ENCODE data around the gene RBM34. TPM values are rescaled to one million over a fixed set of nuclear protein-coding genes. Genes with fewer than 3 reads are reported as not detected.

The RBM34 gene
- total RNA-seq, 1 donor = 55.2 TPM

- DNase-seq (ENCODE audit: low read depth) = no peak
- no peak for TF ChIP-seq CTCF (IDR thresholded peaks at IDR 0.05; ENCODE audit: insufficient read depth, low read length)
- H3K4me3 ChIP-seq (ENCODE audit: low read depth, low read length) = no peak overlapping the region
These were observed 53.5 kb downstream of the RBM34 start for GRCh38 chr1:235107368-235108184.

- no peak for TF ChIP-seq CTCF (IDR thresholded peaks at IDR 0.05; ENCODE audit: insufficient read depth, low read length)
- no peak for DNase-seq (ENCODE audit: low read depth)
- no peak overlapping the region for H3K4me3 ChIP-seq (ENCODE audit: low read depth, low read length)
These were observed 54.6 kb downstream of the RBM34 start for GRCh38 chr1:235106457-235106856.

- TF ChIP-seq CTCF (IDR thresholded peaks at IDR 0.05; ENCODE audit: insufficient read depth, low read length) = no peak
- DNase-seq (ENCODE audit: low read depth) = peak; percentile 27
- no peak overlapping the region for H3K4me3 ChIP-seq (ENCODE audit: low read depth, low read length)
These were observed 55.7 kb downstream of the RBM34 start for GRCh38 chr1:235105051-235106043.

- no peak overlapping the region for H3K4me3 ChIP-seq (ENCODE audit: low read depth, low read length)
- no peak for TF ChIP-seq CTCF (IDR thresholded peaks at IDR 0.05; ENCODE audit: insufficient read depth, low read length)
- DNase-seq (ENCODE audit: low read depth) = no peak
These were observed 58.0 kb downstream of the RBM34 start for GRCh38 chr1:235102993-235103411.

- TF ChIP-seq CTCF (IDR thresholded peaks at IDR 0.05; ENCODE audit: insufficient read depth, low read length) = no peak
- H3K4me3 ChIP-seq (ENCODE audit: low read depth, low read length) = no peak overlapping the region
These were observed 58.8 kb downstream of the RBM34 start for GRCh38 chr1:235102259-235102582.

GRCh38 chr1:235101558-235102258, 59.3 kb downstream of the RBM34 start:
- TF ChIP-seq CTCF (IDR thresholded peaks at IDR 0.05; ENCODE audit: insufficient read depth, low read length) = no peak
- DNase-seq (ENCODE audit: low read depth) = no peak
- no peak overlapping the region for H3K4me3 ChIP-seq (ENCODE audit: low read depth, low read length)

More at GRCh38 chr1:235102259-235102582, 58.8 kb downstream of the RBM34 start:
- DNase-seq (ENCODE audit: low read depth) = no peak
